Astrocyte of the cerebellum (primary cell): ENCODE results near the gene KRT14.

Source experiments
- DNase-seq: peaks from one replicate; pipeline ENCODE4 v3.0.0-alpha.2; 2011; ENCODE audit warnings: low read depth
- H3K4me3 ChIP-seq: 2 replicates; pipeline ENCODE4 v1.5.1; 2011; ENCODE audit warnings: mild to moderate bottlenecking, low read depth, low read length, moderate library complexity
- in situ Hi-C: cut with HindIII; loops from 2 replicates; pipeline ENCODE4 v1.10.0; 2017; ENCODE audit warnings: low sequenced_read_pairs
- TF ChIP-seq, protein P1 (sequence below): IDR thresholded peaks from 2 replicates; pipeline ENCODE4 v1.5.1; 2012; ENCODE audit warnings: low read length, low read depth, moderate library complexity, mild to moderate bottlenecking; ENCODE audit errors: missing control alignments

Gene KRT14

DNA sequence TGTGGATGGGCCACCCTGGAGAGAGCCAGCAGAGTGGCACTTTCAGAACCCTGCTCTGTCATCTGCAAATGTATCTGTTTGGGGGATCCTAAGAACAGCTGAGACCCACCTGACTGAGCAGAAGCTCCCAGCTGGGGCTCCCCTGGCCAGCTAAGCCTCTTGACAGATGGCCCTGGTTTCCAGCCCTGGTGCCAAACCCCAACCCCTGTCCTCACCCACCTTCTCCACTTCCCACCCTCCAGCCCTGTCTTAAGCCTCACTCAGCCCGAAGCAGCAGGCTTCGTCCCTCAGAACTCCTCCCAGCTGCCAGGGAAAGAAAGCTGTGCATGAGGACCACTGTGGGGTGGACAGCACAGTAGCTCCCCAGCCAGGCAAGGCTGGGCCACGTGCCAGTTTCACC, 11.4 kb downstream of the KRT14 start:
- no peak overlapping the region for H3K4me3 ChIP-seq
- DNase-seq, result no peak
- in situ Hi-C loops, result no loop called here
- TF ChIP-seq, protein P1, sequence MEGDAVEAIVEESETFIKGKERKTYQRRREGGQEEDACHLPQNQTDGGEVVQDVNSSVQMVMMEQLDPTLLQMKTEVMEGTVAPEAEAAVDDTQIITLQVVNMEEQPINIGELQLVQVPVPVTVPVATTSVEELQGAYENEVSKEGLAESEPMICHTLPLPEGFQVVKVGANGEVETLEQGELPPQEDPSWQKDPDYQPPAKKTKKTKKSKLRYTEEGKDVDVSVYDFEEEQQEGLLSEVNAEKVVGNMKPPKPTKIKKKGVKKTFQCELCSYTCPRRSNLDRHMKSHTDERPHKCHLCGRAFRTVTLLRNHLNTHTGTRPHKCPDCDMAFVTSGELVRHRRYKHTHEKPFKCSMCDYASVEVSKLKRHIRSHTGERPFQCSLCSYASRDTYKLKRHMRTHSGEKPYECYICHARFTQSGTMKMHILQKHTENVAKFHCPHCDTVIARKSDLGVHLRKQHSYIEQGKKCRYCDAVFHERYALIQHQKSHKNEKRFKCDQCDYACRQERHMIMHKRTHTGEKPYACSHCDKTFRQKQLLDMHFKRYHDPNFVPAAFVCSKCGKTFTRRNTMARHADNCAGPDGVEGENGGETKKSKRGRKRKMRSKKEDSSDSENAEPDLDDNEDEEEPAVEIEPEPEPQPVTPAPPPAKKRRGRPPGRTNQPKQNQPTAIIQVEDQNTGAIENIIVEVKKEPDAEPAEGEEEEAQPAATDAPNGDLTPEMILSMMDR, result no peak

DNA sequence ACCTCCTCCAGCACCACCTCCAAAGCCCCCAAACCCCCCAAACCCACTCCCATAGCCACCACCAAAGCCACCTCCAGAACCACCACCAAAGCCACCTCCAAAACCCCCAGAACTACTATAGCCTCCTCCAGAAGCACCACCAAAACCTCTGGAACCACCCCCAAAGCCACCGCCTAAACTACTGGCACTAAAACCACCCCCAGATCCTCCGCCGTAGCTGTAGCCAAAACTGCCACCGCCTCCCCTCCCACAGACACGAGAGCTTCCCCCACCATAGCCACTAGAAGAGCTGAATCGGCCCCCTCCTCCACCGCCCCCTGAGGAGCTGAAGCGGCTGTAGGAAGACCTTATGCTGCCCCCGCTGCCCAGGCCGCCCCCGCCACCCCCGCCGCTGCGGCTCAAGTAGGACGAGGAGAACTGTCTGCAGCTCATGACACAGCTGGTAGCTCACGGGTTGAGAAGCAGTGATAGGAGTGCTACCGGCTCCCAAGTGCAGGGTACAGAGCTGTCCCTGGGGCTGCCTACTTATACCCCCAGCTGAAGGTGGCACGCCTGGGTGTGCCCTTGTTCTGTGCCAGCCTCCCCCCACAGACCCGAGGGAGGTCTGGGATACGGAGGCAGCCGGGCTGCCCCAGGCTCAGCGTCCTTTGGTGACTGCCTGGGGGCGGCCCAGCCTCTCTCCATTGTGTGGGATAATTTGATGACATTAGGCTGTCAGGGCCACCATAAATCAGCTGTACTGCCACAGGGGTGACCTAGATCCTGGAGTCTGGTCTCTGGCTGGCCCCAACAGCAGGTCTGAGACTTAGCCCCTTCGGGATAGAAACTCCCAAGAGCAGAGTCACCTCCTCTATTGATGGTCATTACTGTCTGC, 14.9 kb downstream of the KRT14 start, which contains the start of gene KRT9:
Gene KRT9, minus strand, starts transcription at position 499 of the 874 bp plus-strand sequence. Its CDS starts 67 bp downstream, at position 432.
- in situ Hi-C loops, result no loop called here

DNA sequence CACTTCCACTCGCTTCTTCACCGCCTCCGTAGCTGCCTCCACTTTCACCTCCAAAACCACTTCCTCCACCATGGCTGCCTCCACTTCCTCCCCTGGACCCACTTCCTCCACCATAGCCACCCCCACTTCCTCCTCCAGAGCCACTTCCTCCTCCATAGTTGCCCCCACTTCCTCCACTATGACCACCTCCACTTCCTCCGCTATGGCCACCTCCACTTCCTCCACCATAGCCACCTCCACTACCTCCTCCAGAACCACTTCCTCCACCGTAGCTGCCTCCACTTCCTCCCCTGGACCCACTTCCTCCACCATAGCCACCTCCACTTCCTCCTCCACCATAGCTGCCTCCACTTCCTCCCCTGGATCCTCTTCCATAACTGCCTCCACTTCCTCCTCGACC, 19.4 kb downstream of the KRT14 start:
- DNase-seq, result no peak
- H3K4me3 ChIP-seq, result no peak overlapping the region
- in situ Hi-C loops, result no loop called here
- TF ChIP-seq, protein P1, result no peak

More for the DNA sequence above, 14.9 kb downstream of the KRT14 start, which contains the start of gene KRT9:
- no peak for DNase-seq
- H3K4me3 ChIP-seq, result no peak within 1 kb of the TSS
- TF ChIP-seq, protein P1, result no peak

DNA sequence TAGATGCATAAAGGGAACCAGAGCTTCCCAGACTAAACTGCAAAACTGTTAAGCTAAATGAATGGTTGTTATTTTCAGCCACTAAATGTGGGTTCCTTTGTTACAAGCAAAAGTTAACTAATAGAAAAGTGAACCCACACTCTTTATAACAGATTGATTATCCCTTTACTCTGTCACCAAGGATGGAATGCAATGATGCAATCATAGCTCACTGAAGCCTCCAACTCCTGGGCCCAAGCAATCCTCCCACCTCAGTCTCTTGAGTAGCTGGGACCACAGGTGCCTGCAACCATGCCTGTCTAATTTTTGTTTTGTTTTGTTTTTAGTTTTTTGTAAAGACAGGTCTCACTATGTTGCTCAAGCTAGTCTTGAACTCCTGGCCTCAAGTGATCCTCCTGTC, 21.4 kb downstream of the KRT14 start:
- no peak overlapping the region for H3K4me3 ChIP-seq
- in situ Hi-C loops, result no loop called here
- no peak for DNase-seq
- TF ChIP-seq, protein P1, result no peak

DNA sequence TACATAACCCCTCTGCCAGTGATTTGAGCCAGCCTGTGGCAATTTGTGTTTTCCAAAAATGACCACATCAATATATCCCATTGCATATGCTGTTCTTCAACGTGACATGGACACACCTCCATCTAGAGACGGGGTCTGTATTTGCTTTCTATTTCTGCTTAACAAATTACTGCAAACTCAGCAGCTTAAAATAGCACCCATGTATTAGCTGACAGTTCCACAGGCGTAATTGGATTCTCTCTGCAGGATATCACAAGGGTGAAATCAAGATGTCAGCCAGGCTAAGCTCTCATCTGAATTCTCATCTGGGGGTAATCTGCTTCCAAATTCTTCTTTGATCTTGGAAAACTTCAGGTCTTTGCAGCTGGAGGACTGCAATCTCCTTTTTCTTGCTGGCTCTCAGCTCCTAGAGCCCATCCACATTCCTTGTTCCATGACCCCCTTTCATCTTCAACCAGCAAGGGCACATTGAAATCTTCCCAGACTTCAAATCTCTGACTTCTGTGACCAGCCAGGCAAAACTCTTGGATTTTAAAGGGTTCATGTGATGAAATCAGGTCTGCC, 23.0 kb downstream of the KRT14 start:
- TF ChIP-seq, protein P1, result no peak
- no peak overlapping the region for H3K4me3 ChIP-seq
- DNase-seq, result no peak
- in situ Hi-C loops, result no loop called here

DNA sequence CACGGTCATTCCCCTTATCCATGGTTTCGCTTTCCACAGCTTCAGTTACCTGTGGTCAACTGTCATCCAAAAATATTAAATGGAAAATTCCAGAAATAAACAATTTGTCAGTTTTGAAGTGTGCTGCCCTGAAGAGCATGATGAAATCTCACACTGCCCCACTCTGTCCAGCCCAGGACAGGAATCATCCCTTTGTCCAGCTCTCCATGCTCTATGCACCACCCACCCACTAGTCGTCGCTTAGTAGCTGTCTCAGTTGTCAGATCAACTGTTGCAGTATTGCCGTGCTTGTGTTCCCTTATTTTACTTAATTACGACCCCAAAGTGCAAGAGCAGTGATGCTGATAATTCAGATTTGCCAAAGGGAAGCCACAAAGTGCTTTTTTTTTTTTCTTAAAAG, 25.1 kb downstream of the KRT14 start:
- in situ Hi-C loops, result no loop called here
- TF ChIP-seq, protein P1, result no peak
- H3K4me3 ChIP-seq, result no peak overlapping the region
- DNase-seq, result no peak
